ENCODE data around the gene C1QA. TPM values are rescaled to one million over a fixed set of nuclear protein-coding genes. Genes with fewer than 3 reads are reported as not detected.

C1QA gene
- polyA plus RNA-seq, 1 of the 3 experiments (the other 2 are of a cell fraction): not detected

GRCh38 chr1:22615886-22616285 lies 20.5 kb upstream of the C1QA start (continued):
- no peak for TF ChIP-seq USF1 (IDR thresholded peaks at IDR 0.05; ENCODE audit: borderline replicate concordance, low read depth)
- TF ChIP-seq RAD21 (IDR thresholded peaks at IDR 0.05; ENCODE audit: low read length): no peak
- no peak for TF ChIP-seq YY1 (IDR thresholded peaks at IDR 0.05; ENCODE audit: low read depth)

- TF ChIP-seq NFIC (IDR thresholded peaks at IDR 0.05; ENCODE audit: borderline replicate concordance) (no peak), ZBTB33 (IDR thresholded peaks at IDR 0.05; ENCODE audit: borderline replicate concordance, low read depth) (no peak), USF2 (IDR thresholded peaks at IDR 0.05; ENCODE audit: borderline replicate concordance, low read depth, low read length) (no peak), REST (IDR thresholded peaks at IDR 0.05; ENCODE audit: low read depth, low read length) (no peak), MXI1 (IDR thresholded peaks at IDR 0.05; ENCODE audit: low read depth, low read length) (no peak), JUND (IDR thresholded peaks at IDR 0.05) (no peak), PBX3 (IDR thresholded peaks at IDR 0.05) (no peak), MAX (IDR thresholded peaks at IDR 0.05; ENCODE audit: low read depth) (no peak), YY1 (IDR thresholded peaks at IDR 0.05; ENCODE audit: low read depth) (no peak), EP300 (IDR thresholded peaks at IDR 0.05; ENCODE audit: borderline replicate concordance in 1 of 2, low read depth in 1 of 2, low read length in 1 of 2) (no peak), FOXJ3 (CRISPR knock-in tag; IDR thresholded peaks at IDR 0.05) (no peak), RAD21 (IDR thresholded peaks at IDR 0.05; ENCODE audit: low read length) (no peak), MEF2A (IDR thresholded peaks at IDR 0.05; ENCODE audit: borderline replicate concordance, low read depth) (no peak)
- 33% methylated on average over 3 of the region's 11 CpGs for WGBS (ENCODE audit: low lambda C conversion rate)
Observed at GRCh38 chr1:22616571-22616970, 19.9 kb upstream of the C1QA start.

More at GRCh38 chr1:22616571-22616970, 19.9 kb upstream of the C1QA start:
- no peak for DNase-seq
- ChIA-PET POLR2A (no interaction called here), CTCF (interaction anchor here (0.9 to 1.3 kb wide), 4 partner anchors 25 to 143 kb away, joined by 3 to 6 read pairs (median 4); no protein-coding TSS in a partner anchor)
- Histone ChIP-seq H3K79me2 (ENCODE audit: insufficient read depth) (no peaks in the 10 kb centered on the region), H3K27ac (ENCODE audit: low read depth in 2 of 2, low read length in 1 of 2) (no peak overlapping the region), H3K36me3 (replicated peaks in 1 of 2; ENCODE audit: control insufficient read depth in 1 of 2, insufficient read depth in 2 of 2, low read length in 1 of 2) (no peaks in the 10 kb centered on the region), H2AFZ (ENCODE audit: low read depth) (no peak overlapping the region), H3K9ac (no peak overlapping the region), H3K4me1 (ENCODE audit: control insufficient read depth in 1 of 2, insufficient read depth in 2 of 2, low read depth in 1 of 2, low read length in 1 of 2) (peaks cover 0 to 13% of the 10 kb centered on the region in 2 experiments; a peak in 1 of 4 replicates), H4K20me1 (ENCODE audit: insufficient read depth) (no peaks in the 10 kb centered on the region), H3F3A (replicated peaks; ENCODE audit: insufficient read depth) (no peaks in the 10 kb centered on the region), H3K9me2 (no peaks in the 10 kb centered on the region), H3K4me2 (no peak overlapping the region), H3K4me3 (ENCODE audit: low read depth in 2 of 2, low read length in 1 of 2) (no peak overlapping the region), H3K9me3 (no peaks in the 10 kb centered on the region), H3K27me3 (ENCODE audit: insufficient read depth) (peaks cover 19% of the 10 kb centered on the region)
